Measurements from ENCODE around the gene EIPR1.

Gene EIPR1

GRCh38 chr2:3325458-3326181, 52.0 kb downstream of the EIPR1 start:
- H3K4me3 ChIP-seq (ENCODE audit: low read depth, low read length), result no peak overlapping the region
- no peak for DNase-seq
- no peak overlapping the region for H3K27ac ChIP-seq
- no peak for TF ChIP-seq CTCF (IDR thresholded peaks at IDR 0.05; ENCODE audit: low read depth, low read length)
- H3K27me3 ChIP-seq (ENCODE audit: insufficient read depth, low read depth, severe bottlenecking), result no peaks in the 10 kb centered on the region
- no peaks in the 10 kb centered on the region for H3K9me3 ChIP-seq (ENCODE audit: severe bottlenecking)
- peaks cover 29% of the 10 kb centered on the region for H3K36me3 ChIP-seq

- Histone ChIP-seq H3K27ac (no peak overlapping the region), H3K27me3 (ENCODE audit: insufficient read depth, low read depth, severe bottlenecking) (no peaks in the 10 kb centered on the region), H3K4me3 (ENCODE audit: low read depth, low read length) (no peak overlapping the region), H3K36me3 (peaks cover 21% of the 10 kb centered on the region), H3K9me3 (ENCODE audit: severe bottlenecking) (no peaks in the 10 kb centered on the region)
- no peak for DNase-seq
- no peak for TF ChIP-seq CTCF (IDR thresholded peaks at IDR 0.05; ENCODE audit: low read depth, low read length)
These were observed 53.0 kb downstream of the EIPR1 start for GRCh38 chr2:3324404-3325281.

- Histone ChIP-seq H3K27ac (no peak overlapping the region), H3K9me3 (ENCODE audit: severe bottlenecking) (no peaks in the 10 kb centered on the region), H3K36me3 (peaks cover 24% of the 10 kb centered on the region), H3K4me3 (ENCODE audit: low read depth, low read length) (no peak overlapping the region), H3K27me3 (ENCODE audit: insufficient read depth, low read depth, severe bottlenecking) (no peaks in the 10 kb centered on the region)
- TF ChIP-seq CTCF (IDR thresholded peaks at IDR 0.05; ENCODE audit: low read depth, low read length), result no peak
- DNase-seq, result no peak
These were observed 53.6 kb downstream of the EIPR1 start for GRCh38 chr2:3324036-3324386.

- Histone ChIP-seq H3K9me3 (ENCODE audit: severe bottlenecking) (no peaks in the 10 kb centered on the region), H3K4me3 (ENCODE audit: low read depth, low read length) (no peak overlapping the region), H3K27ac (no peak overlapping the region), H3K27me3 (ENCODE audit: insufficient read depth, low read depth, severe bottlenecking) (no peaks in the 10 kb centered on the region), H3K36me3 (peaks cover 28% of the 10 kb centered on the region)
- no peak for TF ChIP-seq CTCF (IDR thresholded peaks at IDR 0.05; ENCODE audit: low read depth, low read length)
- no peak for DNase-seq
These were observed 54.1 kb downstream of the EIPR1 start for GRCh38 chr2:3323360-3324035.

- peaks cover 33% of the 10 kb centered on the region for H3K36me3 ChIP-seq
- DNase-seq, result no peak
- H3K9me3 ChIP-seq (ENCODE audit: severe bottlenecking), result no peaks in the 10 kb centered on the region
- no peak for TF ChIP-seq CTCF (IDR thresholded peaks at IDR 0.05; ENCODE audit: low read depth, low read length)
- H3K27ac ChIP-seq, result no peak overlapping the region
- H3K4me3 ChIP-seq (ENCODE audit: low read depth, low read length), result no peak overlapping the region
- H3K27me3 ChIP-seq (ENCODE audit: insufficient read depth, low read depth, severe bottlenecking), result no peaks in the 10 kb centered on the region
These were observed 55.2 kb downstream of the EIPR1 start for GRCh38 chr2:3322311-3322970.

Data from WERI-Rb-1 (cell line).